ENCODE results near the gene ACYP2.

Gene ACYP2

GRCh38 chr2:54204476-54204875, 89.1 kb downstream of the ACYP2 start:
- TF ChIP-seq, protein P1, sequence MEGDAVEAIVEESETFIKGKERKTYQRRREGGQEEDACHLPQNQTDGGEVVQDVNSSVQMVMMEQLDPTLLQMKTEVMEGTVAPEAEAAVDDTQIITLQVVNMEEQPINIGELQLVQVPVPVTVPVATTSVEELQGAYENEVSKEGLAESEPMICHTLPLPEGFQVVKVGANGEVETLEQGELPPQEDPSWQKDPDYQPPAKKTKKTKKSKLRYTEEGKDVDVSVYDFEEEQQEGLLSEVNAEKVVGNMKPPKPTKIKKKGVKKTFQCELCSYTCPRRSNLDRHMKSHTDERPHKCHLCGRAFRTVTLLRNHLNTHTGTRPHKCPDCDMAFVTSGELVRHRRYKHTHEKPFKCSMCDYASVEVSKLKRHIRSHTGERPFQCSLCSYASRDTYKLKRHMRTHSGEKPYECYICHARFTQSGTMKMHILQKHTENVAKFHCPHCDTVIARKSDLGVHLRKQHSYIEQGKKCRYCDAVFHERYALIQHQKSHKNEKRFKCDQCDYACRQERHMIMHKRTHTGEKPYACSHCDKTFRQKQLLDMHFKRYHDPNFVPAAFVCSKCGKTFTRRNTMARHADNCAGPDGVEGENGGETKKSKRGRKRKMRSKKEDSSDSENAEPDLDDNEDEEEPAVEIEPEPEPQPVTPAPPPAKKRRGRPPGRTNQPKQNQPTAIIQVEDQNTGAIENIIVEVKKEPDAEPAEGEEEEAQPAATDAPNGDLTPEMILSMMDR (IDR thresholded peaks at IDR 0.05; ENCODE audit: control insufficient read depth, extremely low read depth, insufficient read depth): no peak
- no peak overlapping the region for H3K4me3 ChIP-seq (ENCODE audit: low read depth, low read length)
- no peak for DNase-seq (ENCODE audit: low read depth)

- TF ChIP-seq, protein P1 (IDR thresholded peaks at IDR 0.05; ENCODE audit: control insufficient read depth, extremely low read depth, insufficient read depth): 0 out of 2 replicates have a peak, but pooled peaks have one; percentile 21
- DNase-seq (ENCODE audit: low read depth): no peak
- no peak overlapping the region for H3K4me3 ChIP-seq (ENCODE audit: low read depth, low read length)
Measured at GRCh38 chr2:54206596-54206995, 91.2 kb downstream of the ACYP2 start.

DNA sequence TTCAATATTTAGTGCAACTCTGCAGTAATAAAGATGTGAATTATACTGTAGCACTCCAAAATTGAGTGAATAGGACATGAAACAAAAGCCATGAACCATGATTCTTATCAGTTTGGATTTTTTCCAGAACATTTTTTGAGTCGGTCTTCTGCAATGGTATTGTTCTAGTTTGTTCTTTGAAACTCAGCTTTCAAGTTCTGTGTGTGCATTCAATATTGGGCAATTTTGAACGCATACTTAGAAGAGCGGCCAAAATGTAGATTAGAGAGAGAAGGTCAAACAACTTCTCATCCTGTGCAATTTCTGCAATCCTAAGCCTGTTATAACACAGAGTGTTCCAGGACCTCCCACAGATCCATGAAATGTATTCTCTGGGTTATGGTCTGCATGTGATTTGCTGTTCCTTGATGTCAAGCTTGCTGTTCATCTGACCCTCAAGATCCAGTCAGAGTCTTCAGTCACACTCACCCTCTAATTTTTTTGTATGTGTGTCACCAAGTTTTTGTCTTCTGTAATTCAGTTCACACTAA, 92.3 kb downstream of the ACYP2 start:
- no peak for DNase-seq (ENCODE audit: low read depth)
- no peak overlapping the region for H3K4me3 ChIP-seq (ENCODE audit: low read depth, low read length)
- TF ChIP-seq, protein P1 (IDR thresholded peaks at IDR 0.05; ENCODE audit: control insufficient read depth, extremely low read depth, insufficient read depth): no peak

GRCh38 chr2:54208364-54209240, 93.2 kb downstream of the ACYP2 start:
- no peak for DNase-seq (ENCODE audit: low read depth)
- H3K4me3 ChIP-seq (ENCODE audit: low read depth, low read length): no peak overlapping the region
- TF ChIP-seq, protein P1 (IDR thresholded peaks at IDR 0.05; ENCODE audit: control insufficient read depth, extremely low read depth, insufficient read depth): no peak

DNA sequence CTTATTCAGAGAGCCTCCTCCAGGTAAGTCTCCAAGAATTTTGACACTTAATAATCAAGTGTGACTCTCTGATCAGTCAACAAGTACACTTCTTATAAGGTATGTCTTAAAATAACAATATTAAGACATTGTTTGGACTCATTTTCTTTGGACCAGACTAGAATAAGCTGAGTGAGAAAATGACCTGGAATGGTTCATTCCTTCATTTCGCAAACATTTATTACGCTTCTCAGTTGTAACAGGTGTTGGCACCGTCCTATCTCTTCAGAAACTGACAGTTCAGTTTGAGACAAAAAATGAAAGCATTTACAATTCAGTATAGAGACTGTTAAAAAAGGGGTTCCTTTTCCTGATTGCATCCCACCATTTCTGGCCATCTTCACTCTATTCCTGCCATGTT, 94.0 kb downstream of the ACYP2 start:
- no peak for DNase-seq (ENCODE audit: low read depth)
- TF ChIP-seq, protein P1 (IDR thresholded peaks at IDR 0.05; ENCODE audit: control insufficient read depth, extremely low read depth, insufficient read depth): no peak
- H3K4me3 ChIP-seq (ENCODE audit: low read depth, low read length): no peak overlapping the region

- no peak for DNase-seq (ENCODE audit: low read depth)
- H3K4me3 ChIP-seq (ENCODE audit: low read depth, low read length): no peak overlapping the region
- TF ChIP-seq, protein P1 (IDR thresholded peaks at IDR 0.05; ENCODE audit: control insufficient read depth, extremely low read depth, insufficient read depth): no peak
Measured at GRCh38 chr2:54212456-54212855, 97.0 kb downstream of the ACYP2 start.

All from LNCaP clone FGC (cell line).